HG02938 (cell line): ENCODE results near the gene NEUROG1.
"Not testable (repeated sequence)": the region's sequence is repeated elsewhere in the genome, so short reads cannot be mapped to it uniquely, and the experiment has no call there.

Experiments
- ATAC-seq: cut with Tn5 transposase; IDR thresholded peaks from one replicate; pipeline ENCODE4 v1.9.1; 2021; ENCODE audit warnings: mild to moderate bottlenecking, moderate library complexity; ENCODE audit not compliant: unreplicated experiment

The NEUROG1 gene

DNA sequence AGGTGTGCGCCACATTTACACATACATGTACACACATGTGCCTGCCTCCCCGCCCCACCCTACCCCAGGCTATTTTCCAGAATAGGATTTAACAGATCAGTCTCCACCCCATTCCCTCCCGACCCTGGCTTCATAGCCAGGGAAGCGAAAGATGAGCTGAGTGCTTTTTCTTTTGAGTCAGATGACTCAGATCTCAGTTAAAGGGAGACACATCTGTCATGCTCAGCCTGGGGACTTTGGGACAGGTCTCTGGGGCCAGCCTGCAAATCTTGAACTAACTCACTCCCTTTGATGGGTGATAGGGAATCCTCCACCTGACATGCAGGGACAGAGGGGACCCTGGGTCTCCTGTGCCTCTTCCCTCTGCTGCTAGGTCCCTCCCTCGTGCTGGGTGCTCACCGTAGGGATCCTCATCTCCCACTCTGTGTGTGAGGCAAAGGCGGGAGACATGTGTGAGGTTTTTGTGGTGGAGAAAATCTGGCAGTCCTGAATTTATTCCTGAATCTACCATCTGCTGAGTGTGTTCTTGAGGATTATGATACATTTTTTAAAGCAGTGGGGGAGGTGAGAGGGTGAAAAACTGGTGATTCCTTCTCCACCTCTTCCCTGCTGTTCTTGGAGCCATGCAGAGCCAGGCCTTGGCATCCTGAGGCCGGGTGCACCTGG, 37.7 kb downstream of the NEUROG1 start:
- no peak for ATAC-seq

DNA sequence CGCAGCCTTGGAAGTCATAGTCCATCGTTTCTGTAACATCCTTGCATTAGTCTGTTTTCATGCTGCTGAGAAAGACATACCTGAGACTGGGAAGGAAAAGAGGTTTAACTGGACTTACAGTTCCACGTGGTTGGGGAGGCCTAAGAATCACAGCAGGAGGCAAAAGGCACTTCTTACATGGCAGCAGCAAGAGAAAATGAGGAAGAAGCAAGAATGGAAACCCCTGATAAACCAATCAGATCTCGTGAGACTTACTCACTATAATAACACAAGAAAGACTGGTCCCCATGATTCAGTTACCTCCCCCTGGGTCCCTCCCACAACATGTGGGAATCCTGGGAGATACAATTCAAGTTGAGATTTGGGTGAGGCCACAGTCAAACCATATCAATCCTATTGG, 40.2 kb downstream of the NEUROG1 start:
- not testable (repeated sequence) for ATAC-seq

DNA sequence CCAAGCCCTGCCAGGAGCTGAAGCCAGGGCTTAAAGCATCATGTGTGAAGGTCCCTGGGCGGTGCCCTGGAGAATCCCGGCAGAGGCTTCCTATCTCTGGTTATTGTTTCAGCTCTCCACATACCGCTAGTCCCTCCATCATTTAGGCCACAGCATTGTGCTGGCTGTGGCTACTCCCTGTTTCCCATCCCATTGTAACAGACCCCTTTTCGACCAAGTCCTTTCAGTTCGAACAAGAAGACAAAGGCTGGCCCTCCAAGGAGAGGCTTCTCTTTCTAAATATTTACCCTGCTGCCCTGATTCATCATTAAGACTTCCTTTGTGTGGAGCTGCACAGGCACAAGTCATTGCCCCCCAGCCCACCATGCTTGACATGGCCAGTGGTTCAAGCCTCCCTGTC, 41.6 kb downstream of the NEUROG1 start:
- ATAC-seq: no peak

DNA sequence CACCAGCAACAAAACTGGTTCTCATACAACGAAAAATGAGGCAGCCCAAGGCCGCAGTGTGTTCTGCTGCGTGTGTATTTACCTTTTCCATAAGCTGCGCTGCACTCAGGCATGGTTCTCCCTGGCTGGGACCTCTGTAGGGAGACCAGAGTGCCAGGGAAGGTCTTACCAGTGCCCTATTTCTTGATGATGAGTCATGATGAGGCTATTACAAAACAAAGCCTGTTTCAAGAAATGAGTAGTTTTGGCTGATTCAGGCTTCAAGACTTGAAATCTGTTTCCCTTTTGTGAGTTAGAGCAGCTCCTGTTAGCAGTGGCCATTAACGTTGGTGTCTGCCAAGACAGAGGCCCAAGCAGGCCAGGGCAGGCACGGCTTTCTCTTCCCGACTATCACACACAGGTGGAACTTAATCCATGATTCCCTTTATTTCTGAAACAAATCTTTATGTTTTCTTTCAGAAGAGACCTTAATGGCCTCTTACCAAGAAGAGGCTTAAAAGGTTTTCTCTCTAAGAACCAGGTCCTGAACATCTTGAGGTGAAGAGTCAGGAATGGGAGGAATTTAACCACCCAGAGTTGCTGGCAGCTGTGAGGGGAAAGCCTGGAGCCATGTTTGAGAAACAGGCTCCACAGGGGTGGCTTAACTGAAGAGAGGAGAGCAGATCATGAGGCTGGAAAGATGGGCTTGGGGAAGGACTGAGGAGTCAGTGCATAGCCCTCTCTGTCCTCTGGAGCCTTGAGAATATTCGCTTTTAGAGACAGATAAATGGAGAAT, 42.2 kb downstream of the NEUROG1 start:
- no peak for ATAC-seq

DNA sequence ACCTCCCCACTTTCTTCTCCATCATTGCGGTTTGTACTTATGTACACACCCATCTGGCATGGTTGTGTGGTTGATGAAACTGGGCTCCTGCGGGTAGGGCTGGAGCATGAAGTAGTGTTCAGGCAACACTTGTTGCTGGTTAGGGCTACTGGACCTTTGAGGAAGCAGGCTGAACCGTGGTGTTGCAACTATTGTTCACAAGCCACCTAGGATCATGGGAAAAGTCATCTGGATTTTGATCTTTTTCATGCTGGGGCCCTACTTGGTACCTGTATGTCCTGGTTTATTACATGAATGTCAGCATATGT, 43.5 kb downstream of the NEUROG1 start:
- ATAC-seq: no peak

DNA sequence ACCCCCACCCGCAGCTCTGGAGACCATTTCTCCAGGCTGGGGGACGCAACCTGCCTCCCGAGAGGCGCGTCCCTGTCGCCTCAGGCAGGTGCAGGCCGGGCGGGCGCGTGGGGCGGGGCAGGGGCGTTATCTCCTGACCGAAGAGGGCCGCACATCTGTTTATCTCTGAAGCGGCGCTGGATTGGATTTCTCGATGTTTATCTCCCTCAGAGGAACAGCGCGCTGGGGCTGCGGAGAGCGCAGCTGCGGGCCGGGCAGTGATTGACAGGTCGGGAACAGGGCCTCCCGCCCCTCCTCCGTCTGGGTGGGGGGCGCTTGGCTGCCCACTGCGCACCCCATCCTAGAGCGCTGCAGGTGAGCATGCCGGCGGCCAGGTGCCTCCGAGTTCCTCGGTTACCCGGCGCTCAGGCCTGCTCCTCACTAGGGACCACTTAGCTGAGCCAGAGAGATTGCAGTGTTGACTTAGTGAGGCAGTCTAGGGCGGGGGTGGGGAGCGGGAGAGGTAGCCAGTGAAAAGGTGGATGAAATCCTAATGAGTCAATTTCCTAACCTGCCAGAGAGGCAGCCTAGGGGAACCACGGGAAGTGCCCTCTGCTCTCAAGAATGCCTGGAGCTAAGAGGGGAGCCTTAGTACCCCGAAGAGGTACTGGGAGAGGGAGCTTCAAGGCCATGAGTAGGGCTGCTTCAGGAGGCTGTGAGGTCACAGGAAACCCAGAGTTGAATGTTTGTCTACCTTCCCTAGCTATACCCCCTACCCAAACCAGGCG, 44.0 kb downstream of the NEUROG1 start:
- ATAC-seq: no peak

DNA sequence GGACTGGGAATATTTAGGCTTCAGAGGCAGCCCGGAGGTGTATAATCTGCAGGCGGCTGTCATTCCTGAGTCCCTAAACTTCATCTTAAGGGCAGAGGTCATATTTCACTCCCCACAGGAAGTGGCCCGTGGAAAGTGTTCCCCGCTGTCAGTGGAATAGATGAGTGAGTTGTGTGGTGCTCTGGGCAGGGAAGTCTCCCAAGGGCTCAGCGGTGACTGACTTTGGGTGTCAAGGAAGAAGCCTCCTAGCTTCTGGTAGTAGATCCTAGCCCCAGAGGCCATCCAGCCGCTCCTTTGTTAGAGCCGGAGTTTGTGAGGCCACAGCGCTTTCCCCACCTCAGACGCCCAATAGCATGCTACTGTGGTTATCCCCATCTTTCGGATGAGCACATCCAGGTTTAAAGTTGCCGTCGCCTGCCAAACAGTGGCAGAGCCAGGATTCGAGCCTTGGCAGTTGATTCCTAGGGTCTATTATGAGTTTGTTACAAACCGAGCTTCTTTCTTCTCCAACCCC, 44.7 kb downstream of the NEUROG1 start:
- no peak for ATAC-seq

DNA sequence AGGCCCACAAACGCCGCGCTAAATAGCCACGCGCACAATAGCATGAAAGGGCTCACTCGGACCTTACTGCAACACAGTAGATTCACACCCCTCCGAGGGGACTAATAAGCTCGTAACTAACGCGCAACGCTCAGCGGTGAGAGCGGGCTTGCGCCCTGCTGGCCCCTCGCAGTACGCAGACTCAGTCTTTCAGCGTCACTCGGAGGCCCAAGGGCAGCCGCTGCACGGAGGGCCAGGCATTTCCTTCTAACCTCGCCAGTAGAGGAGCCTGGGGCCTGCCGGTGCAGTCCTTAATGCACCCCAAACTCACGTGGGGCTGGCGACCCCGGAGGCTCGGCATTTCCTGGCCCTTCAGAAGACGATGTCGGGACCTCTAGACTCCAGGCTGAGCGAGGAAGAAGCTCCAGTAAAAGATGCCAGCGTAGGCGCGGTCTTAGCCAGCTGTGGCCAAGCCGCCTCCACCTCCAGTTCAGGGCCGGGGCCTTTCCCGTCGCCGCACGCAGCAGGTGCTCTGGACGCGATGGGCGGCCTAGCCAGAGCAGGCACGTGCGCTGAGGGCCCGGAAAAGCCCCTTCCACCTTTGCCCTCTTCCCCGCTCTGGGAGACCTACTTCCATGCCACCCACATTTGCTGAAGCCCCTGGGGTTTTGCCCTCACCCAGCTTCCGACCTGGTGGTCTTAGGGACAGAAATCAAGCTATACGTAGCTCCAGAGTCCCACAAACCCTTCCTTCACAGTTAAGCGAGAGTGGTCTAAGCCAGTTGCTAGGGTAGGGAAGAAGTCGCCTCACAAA, 45.3 kb downstream of the NEUROG1 start:
- no peak for ATAC-seq

DNA sequence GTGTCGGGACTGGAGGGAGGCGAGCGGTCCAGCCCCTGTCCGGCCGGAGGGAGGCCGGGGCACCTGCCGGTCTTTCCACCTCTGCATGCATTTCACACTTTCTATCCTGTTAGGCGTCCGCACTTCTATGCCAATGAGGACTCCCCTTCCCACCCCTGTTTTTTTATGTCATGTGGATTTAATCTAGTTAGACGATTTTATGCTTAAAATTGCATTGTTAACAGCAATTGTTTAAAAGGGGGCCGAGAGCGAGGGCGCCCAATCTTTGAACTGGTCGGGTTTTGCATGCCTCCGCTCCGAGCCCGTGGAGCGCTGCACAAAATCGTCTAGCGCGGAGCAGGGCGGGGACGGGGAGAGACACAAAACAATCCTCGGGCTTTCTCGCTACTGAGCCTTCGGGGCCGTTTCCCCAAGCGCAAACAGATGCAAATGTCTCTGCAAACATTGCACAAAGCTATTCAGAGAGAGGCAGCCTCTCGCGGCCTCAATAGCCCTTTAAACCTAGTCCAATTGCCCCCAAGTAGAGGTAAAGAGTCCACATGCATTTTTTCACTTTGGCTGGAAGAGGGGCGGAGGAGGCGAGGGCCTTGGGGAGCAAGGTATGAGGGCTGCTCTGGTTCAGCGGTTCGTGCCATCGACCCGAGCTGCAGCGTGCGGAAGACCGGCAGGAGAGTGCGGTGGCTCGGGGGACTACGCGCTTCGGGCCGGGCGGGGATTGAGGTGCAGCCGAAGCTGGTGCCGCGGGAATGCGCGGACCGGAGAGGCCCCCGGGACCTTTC, 46.1 kb downstream of the NEUROG1 start:
- no peak for ATAC-seq

DNA sequence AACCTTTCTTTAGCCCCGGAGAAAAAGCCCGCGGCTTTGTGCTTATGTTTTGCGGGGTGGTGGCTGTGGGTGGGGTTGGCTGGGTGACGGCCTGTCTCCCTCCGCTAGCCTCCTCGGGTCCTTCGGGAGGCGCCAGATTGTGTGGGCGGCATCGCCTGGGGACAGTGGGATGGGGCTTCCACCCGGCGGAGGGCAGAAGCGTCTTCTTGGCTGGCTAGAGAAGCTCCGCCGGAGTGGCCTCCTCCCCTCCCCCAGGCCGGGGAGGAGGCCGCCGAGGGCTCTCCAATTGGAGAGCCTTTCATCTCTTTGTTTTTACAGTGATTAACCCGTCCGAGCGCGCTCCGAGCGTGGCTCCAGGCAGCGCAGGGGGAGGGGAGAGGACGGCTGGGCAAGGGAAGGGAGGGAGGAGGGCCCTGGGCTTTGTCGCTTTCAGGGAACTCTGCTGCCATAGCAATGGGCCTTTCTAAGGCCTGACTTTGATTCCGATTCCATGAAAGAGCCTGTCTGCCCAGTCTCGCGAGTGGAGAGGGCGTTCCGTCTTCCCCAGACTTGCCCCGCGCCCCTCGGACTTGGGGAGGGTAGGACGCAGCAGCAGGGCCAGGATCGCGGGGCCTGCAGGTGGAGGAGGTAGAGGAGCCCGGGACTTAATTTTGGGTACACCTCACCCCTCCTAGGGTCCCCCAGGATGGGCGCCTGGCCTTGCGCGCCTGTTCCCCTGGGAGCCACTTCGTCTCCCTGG, 46.9 kb downstream of the NEUROG1 start:
- no peak for ATAC-seq

DNA sequence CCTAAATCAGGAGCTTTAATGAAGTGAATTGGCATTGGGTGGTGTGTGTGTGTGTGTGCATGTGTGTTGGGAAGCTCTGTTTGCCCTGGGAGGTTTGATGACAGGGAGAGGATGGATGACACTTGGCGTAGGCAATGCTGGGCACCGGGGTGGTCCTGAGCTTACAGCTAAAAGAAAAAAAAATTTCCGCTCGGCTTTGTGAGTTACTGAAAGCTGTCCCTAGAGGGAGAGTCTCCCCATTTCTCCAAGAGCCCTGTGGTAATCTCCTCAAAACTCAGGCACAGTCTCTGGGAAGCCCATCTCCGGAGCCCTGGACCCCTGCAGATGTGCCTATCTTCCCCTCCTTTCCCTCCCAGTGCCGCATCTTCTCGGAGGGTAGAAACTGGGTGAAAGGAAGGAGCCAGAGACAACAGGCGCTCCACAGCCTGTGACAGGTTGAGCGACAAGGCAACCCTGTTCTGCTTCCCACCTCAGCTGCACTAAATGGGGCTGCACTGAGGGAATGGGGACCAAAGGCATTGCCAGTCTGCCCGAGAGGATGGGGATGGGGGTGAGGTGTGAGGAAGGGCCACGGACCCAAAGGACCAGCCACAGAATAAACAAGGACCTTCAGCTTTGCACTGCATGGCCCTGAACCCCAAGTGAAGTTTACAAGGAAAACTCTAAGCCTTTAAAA, 47.8 kb downstream of the NEUROG1 start:
- no peak for ATAC-seq

DNA sequence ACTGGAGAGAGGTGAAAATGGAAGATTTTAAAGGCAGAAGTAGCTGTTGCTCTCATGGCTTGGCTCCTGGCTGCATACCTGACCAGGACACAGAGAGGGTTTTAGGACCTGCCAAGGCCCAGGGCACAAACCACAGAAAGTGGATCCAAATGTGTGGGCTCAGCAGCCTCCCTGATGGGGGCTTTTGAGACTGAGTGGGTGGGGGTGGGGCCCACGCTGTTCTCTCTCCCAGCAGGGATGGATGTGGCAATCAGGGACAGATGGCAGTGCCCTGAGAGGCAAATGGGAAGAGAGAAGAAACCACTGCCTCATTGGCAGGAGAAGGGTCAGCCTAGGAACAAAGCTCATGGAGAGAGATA, 48.7 kb downstream of the NEUROG1 start:
- ATAC-seq: no peak

DNA sequence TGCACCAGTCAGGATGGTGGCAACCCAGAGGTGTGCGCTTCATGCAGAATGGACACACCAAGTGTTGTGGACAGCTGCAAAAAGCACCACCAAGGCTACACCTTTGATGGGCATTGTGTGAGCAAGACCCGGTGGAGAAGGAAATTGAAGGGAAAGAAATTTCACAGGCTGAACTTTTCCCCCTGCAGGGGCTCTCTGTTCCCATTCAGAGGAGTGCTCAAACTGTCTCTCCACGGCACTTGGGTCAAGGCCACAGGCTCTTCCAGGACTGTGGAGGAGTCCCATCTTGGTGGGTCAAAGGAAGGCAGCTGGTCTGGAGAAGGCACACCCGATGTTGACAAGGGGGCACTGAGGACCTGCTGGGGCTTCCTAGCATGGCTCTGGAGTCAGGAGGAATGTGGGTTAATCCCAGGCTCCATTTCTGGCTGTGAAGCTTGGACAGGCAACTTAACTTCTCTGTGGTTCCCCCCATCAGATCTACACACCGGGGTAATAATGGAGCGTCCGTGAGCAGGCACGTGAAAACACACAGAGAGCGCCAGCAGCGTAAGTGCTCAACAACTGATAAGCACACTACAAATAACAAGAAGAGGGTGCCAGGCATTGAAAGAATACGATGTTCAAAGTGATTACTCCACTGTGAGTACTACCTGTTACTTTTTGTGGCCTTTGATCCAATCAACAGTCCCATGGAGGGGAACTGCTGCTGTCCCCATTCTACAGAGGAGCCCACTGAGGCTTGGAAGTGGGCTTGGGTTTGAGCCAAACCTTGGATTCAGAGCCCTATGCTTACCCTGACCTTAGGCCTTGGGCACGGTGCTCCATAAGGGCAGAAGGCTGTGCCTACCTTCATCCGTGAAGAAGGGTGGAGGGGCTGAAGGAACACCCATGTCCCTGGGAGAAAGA, 49.4 kb downstream of the NEUROG1 start:
- ATAC-seq: no peak

DNA sequence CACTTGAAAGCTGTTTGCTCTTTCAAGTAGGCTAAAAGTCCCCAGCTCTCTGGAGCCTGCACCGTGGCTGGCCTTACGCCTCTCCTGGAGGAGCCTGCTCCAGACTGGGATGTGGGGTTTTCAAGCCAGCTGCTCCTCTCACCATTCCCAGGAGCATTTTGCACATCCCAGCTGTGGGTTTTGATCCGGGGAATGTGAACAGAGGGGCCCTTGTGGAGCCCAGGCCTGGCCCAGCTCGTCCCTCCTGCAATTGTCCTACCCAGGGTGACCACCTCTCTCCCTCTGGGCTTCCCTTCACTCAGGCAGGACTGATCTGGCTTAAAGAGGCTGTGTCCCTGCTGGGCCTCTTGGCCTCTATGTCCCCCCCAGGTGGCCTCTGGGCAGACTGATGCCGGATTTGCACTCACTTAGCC, 51.1 kb downstream of the NEUROG1 start:
- no peak for ATAC-seq
